ENCODE measurements around the gene XBP1. TPM values are rescaled to one million over a fixed set of nuclear protein-coding genes. Genes with fewer than 3 reads are reported as not detected.

Gene XBP1
- total and polyA plus RNA-seq, 2 donors from 2014 or later: 114 to 220 TPM

GRCh38 chr22:28788601-28789000 is 11.8 kb downstream of the XBP1 start:
- Histone ChIP-seq H3K4me1 (ENCODE audit: control insufficient read depth in 2 of 3, insufficient read depth in 2 of 3, low read depth in 1 of 3, low read length in 3 of 3) (peaks cover 0 to 15% (median 9%) of the 10 kb centered on the region in 3 donors), H3K4me3 (ENCODE audit: low read length in 3 of 3) (no peak overlapping the region), H3K9ac (ENCODE audit: low read length in 3 of 3) (no peak overlapping the region), H3K27me3 (ENCODE audit: control insufficient read depth, insufficient read depth, low read length) (no peaks in the 10 kb centered on the region), H3K36me3 (ENCODE audit: control insufficient read depth in 2 of 3, insufficient read depth in 3 of 3, low read length in 3 of 3) (peaks cover 7 to 22% (median 15%) of the 10 kb centered on the region in 3 donors), H3K9me3 (ENCODE audit: control insufficient read depth in 2 of 3, insufficient read depth in 1 of 3, low read length in 3 of 3) (no peaks in the 10 kb centered on the region), H3K27ac (ENCODE audit: low read depth in 2 of 2, low read length in 2 of 2) (no peak overlapping the region)
- TF ChIP-seq, protein P1, sequence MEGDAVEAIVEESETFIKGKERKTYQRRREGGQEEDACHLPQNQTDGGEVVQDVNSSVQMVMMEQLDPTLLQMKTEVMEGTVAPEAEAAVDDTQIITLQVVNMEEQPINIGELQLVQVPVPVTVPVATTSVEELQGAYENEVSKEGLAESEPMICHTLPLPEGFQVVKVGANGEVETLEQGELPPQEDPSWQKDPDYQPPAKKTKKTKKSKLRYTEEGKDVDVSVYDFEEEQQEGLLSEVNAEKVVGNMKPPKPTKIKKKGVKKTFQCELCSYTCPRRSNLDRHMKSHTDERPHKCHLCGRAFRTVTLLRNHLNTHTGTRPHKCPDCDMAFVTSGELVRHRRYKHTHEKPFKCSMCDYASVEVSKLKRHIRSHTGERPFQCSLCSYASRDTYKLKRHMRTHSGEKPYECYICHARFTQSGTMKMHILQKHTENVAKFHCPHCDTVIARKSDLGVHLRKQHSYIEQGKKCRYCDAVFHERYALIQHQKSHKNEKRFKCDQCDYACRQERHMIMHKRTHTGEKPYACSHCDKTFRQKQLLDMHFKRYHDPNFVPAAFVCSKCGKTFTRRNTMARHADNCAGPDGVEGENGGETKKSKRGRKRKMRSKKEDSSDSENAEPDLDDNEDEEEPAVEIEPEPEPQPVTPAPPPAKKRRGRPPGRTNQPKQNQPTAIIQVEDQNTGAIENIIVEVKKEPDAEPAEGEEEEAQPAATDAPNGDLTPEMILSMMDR (IDR thresholded peaks at IDR 0.05; ENCODE audit: borderline replicate concordance, extremely low read depth, insufficient read depth): no peak
- FAIRE-seq (no peak), DNase-seq (no peak)
- intact Hi-C loops (cut with DNase I): no loop called here

DNA sequence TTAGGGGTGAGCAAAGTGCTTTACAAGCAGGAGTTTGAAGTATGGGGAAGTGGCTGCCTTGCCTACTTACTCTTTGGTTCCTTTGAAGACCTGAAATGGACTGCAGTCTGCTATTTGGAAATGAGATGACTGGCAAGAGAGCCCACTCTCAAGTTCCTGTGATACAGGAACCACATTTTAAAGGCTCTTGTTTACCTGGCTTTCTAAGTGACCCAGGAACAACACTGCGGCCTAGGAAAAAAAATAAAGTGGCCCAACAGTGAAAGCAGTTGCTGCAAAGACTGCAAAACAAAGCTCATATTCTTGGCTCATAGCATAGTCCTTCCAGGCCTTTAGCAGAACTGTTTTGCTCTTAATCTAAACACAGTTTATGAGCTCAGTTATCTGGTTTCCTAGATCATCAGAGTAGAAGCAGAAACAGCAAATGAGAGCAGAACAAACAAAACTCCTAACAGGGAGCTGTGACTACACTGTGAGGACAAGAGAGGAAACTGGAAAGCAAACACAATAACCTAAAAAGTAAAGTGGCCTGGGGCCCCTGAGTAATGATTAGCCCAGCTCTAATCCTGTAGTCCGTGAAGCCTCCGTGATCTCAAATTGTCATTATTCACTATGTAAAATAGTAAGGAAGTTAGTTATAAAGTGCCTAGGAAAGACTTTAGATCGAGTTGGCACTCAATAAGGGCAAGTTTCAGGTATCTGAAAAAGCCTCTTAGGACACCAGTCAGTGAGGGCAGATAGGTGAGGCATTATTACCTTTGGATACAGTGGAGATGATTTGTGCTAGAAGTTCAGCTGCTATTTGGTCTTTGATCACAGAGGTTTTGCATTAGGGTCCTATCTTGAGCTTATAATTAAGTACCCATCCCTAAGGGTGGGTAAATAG is 16.3 kb downstream of the XBP1 start:
- peaks cover 0 to 12% (median 11%) of the 10 kb centered on the region in 3 donors for H3K4me1 ChIP-seq (ENCODE audit: control insufficient read depth in 2 of 3, insufficient read depth in 2 of 3, low read depth in 1 of 3, low read length in 3 of 3)
- FAIRE-seq: no peak

GRCh38 chr22:28780296-28780695 is 20.1 kb downstream of the XBP1 start:
- Histone ChIP-seq H3K27me3 (ENCODE audit: control insufficient read depth, insufficient read depth, low read length) (no peaks in the 10 kb centered on the region), H3K4me3 (ENCODE audit: low read length in 3 of 3) (no peak overlapping the region), H3K9me3 (ENCODE audit: control insufficient read depth in 2 of 3, insufficient read depth in 1 of 3, low read length in 3 of 3) (no peaks in the 10 kb centered on the region), H3K36me3 (ENCODE audit: control insufficient read depth in 2 of 3, insufficient read depth in 3 of 3, low read length in 3 of 3) (peaks cover 7 to 13% (median 12%) of the 10 kb centered on the region in 3 donors), H3K4me1 (ENCODE audit: control insufficient read depth in 2 of 3, insufficient read depth in 2 of 3, low read depth in 1 of 3, low read length in 3 of 3) (peaks cover 0 to 12% (median 11%) of the 10 kb centered on the region in 3 donors), H3K9ac (ENCODE audit: low read length in 3 of 3) (no peak overlapping the region), H3K27ac (ENCODE audit: low read depth in 2 of 2, low read length in 2 of 2) (no peak overlapping the region)
- DNase-seq: no peak
- no peak for FAIRE-seq
- TF ChIP-seq, protein P1 (IDR thresholded peaks at IDR 0.05; ENCODE audit: borderline replicate concordance, extremely low read depth, insufficient read depth): no peak
- intact Hi-C loops (cut with DNase I): no loop called here

More for the DNA sequence above, 16.3 kb downstream of the XBP1 start:
- Histone ChIP-seq H3K9ac (ENCODE audit: low read length in 3 of 3) (peak overlapping the region in 2 of 3 donors; percentile 17 to 53), H3K27ac (ENCODE audit: low read depth in 2 of 2, low read length in 2 of 2) (peak overlapping the region; percentile 37 to 59), H3K4me3 (ENCODE audit: low read length in 3 of 3) (no peak overlapping the region), H3K9me3 (ENCODE audit: control insufficient read depth in 2 of 3, insufficient read depth in 1 of 3, low read length in 3 of 3) (no peaks in the 10 kb centered on the region), H3K27me3 (ENCODE audit: control insufficient read depth, insufficient read depth, low read length) (no peaks in the 10 kb centered on the region), H3K36me3 (ENCODE audit: control insufficient read depth in 2 of 3, insufficient read depth in 3 of 3, low read length in 3 of 3) (peaks cover 11 to 27% (median 26%) of the 10 kb centered on the region in 3 donors)
- TF ChIP-seq, protein P1 (IDR thresholded peaks at IDR 0.05; ENCODE audit: borderline replicate concordance, extremely low read depth, insufficient read depth): no peak
- DNase-seq: peak in 3 of 5 donors; percentile 24 to 66 (median 62)
- intact Hi-C loops (cut with DNase I): no loop called here
